WTC11 (cell line): Measurements from ENCODE around the gene OR52W1. TPM values are rescaled to one million over a fixed set of nuclear protein-coding genes. Genes with fewer than 3 reads are reported as not detected.
A peak's percentile ranks its signal among the peaks of the same experiment; 100 is the strongest.

ENCODE experiments used
- ATAC-seq: fragments of 200-7000 bp; cut with Tn5 transposase; 2 replicates; pipeline ENCODE4 v1.10.0; 2021; ENCODE audit warnings: mild to moderate bottlenecking, moderate library complexity
- CTCF ChIA-PET: fragments of 300-600 bp; sonication (Branson Sonifier 250); formaldehyde crosslinking; loops from one replicate; lab custom pipeline; 2021; ENCODE audit warnings: antibody characterized with exemption; lab: Charles Lee
- POLR2A ChIA-PET: fragments of 350-600 bp; sonication (Branson Sonifier 250); formaldehyde crosslinking; loops from one replicate; lab custom pipeline; 2021; ENCODE audit warnings: antibody characterized with exemption; lab: Charles Lee
- DNase-seq: peaks from one replicate; pipeline ENCODE4 v3.0.0; 2021; ENCODE audit warnings: low spot score
- H3K27ac Mint-ChIP-seq: 2 replicates; pipeline ENCODE4 v1.8.0; 2021; ENCODE audit warnings: mixed read lengths
- H3K27me3 Mint-ChIP-seq: 2 replicates; pipeline ENCODE4 v1.8.0; 2021; ENCODE audit warnings: low read depth, mild to moderate bottlenecking, moderate library complexity, mixed read lengths
- H3K36me3 Mint-ChIP-seq: 2 replicates; pipeline ENCODE4 v1.8.0; 2021; ENCODE audit warnings: mixed read lengths
- H3K4me1 Mint-ChIP-seq: 2 replicates; pipeline ENCODE4 v1.8.0; 2022; ENCODE audit warnings: mixed read lengths
- H3K4me3 Mint-ChIP-seq: 2 replicates; pipeline ENCODE4 v1.8.0; 2021; ENCODE audit warnings: mild to moderate bottlenecking, moderate library complexity, mixed read lengths
- H3K9me3 Mint-ChIP-seq: 2 replicates; pipeline ENCODE4 v1.8.0; 2021; ENCODE audit warnings: mixed read lengths
- CDX4 ChIP-seq: fragments of 250-450 bp; sonication (Bioruptor Pico); IDR thresholded peaks from 2 replicates; pipeline ENCODE4 v1.9.0; 2021; ENCODE audit warnings: moderate library complexity, mild to moderate bottlenecking, inconsistent platforms, borderline replicate concordance
- CREB1 ChIP-seq: sonication (generic); formaldehyde crosslinking; IDR thresholded peaks from 2 replicates; pipeline ENCODE4 v1.8.0; 2023; ENCODE audit warnings: mild to moderate bottlenecking, missing genetic modification reagents
- CREM ChIP-seq: sonication (generic); formaldehyde crosslinking; IDR thresholded peaks from 2 replicates; pipeline ENCODE4 v1.8.1; 2022; ENCODE audit warnings: mild to moderate bottlenecking, missing genetic modification reagents, moderate library complexity
- ETV6 ChIP-seq: sonication (generic); formaldehyde crosslinking; IDR thresholded peaks from 2 replicates; pipeline ENCODE4 v1.8.1; 2022; ENCODE audit warnings: mild to moderate bottlenecking, missing genetic modification reagents
- FOXJ3 ChIP-seq: sonication (generic); formaldehyde crosslinking; IDR thresholded peaks from 2 replicates; pipeline ENCODE4 v1.9.0; 2021; ENCODE audit warnings: missing genetic modification reagents, mild to moderate bottlenecking, borderline replicate concordance
- PREB ChIP-seq: sonication (generic); formaldehyde crosslinking; IDR thresholded peaks from 2 replicates; pipeline ENCODE4 v1.8.1; 2022; ENCODE audit warnings: mild to moderate bottlenecking, missing genetic modification reagents, moderate library complexity, borderline replicate concordance
- PRRX2 ChIP-seq: fragments of 250-450 bp; sonication (Bioruptor Pico); IDR thresholded peaks from 2 replicates; pipeline ENCODE4 v1.8.0; 2021; ENCODE audit warnings: mild to moderate bottlenecking
- SOX15 ChIP-seq: fragments of 250-450 bp; sonication (Bioruptor Pico); IDR thresholded peaks from 2 replicates; pipeline ENCODE4 v1.9.0; 2021; ENCODE audit warnings: mild to moderate bottlenecking
- USF2 ChIP-seq: sonication (generic); formaldehyde crosslinking; IDR thresholded peaks from 2 replicates; pipeline ENCODE4 v1.8.1; 2023; ENCODE audit warnings: mild to moderate bottlenecking, missing genetic modification reagents, moderate library complexity
- ZMAT4 ChIP-seq: fragments of 250-450 bp; sonication (Bioruptor Pico); IDR thresholded peaks from 2 replicates; pipeline ENCODE4 v1.9.0; 2021; ENCODE audit warnings: mild to moderate bottlenecking
- ZNF416 ChIP-seq: fragments of 250-450 bp; sonication (Bioruptor Pico); IDR thresholded peaks from 2 replicates; pipeline ENCODE4 v1.9.0; 2021; ENCODE audit warnings: mild to moderate bottlenecking, inconsistent platforms
- ZNF512 ChIP-seq: sonication (generic); formaldehyde crosslinking; IDR thresholded peaks from 2 replicates; pipeline ENCODE4 v1.8.1; 2022; ENCODE audit warnings: missing genetic modification reagents, borderline replicate concordance
- ZNF532 ChIP-seq: fragments of 250-450 bp; sonication (Bioruptor Pico); IDR thresholded peaks from 2 replicates; pipeline ENCODE4 v1.9.0; 2021; ENCODE audit warnings: mild to moderate bottlenecking, borderline replicate concordance
- ZNF671 ChIP-seq: fragments of 250-450 bp; sonication (Bioruptor Pico); IDR thresholded peaks from 2 replicates; pipeline ENCODE4 v1.8.0; 2021; ENCODE audit warnings: mild to moderate bottlenecking
- ZSCAN18 ChIP-seq: fragments of 250-450 bp; sonication (Bioruptor Pico); IDR thresholded peaks from 2 replicates; pipeline ENCODE4 v2.1.2; 2022; ENCODE audit warnings: mild to moderate bottlenecking, moderate library complexity
- total RNA-seq: library from RNA; stranded (reverse); gene quantifications from 3 replicates; pipeline ENCODE4 v1.2.3, GENCODE V29; 2021

Gene OR52W1
- total RNA-seq, 1 experiment from 2014 or later, result not detected

GRCh38 chr11:6205366-6205765 is 6.3 kb downstream of the OR52W1 start, which contains the start of gene C11orf42:
TSS of gene C11orf42 (plus strand) at chr11:6205557. CDS start at chr11:6205616, 59 bp downstream.
- ChIA-PET CTCF (interaction anchor here (2.0 kb wide), 1 partner anchor 158 kb away, joined by 9 read pairs; no protein-coding TSS in a partner anchor), POLR2A (no interaction called here)
- TF ChIP-seq SOX15 (CRISPR knock-in tag) (no peak), ZNF416 (CRISPR knock-in tag) (no peak), USF2 (CRISPR knock-in tag) (no peak), ZSCAN18 (CRISPR knock-in tag) (no peak), ETV6 (CRISPR knock-in tag) (no peak), ZNF532 (no peak), ZNF671 (CRISPR knock-in tag) (no peak), CREM (CRISPR knock-in tag) (no peak), ZNF512 (CRISPR knock-in tag) (no peak)
- H3K36me3 Mint-ChIP-seq, result peaks cover 4% of the 10 kb centered on the region; the same call in 1 of the 2 replicates
- ATAC-seq (no peak), DNase-seq (no peak)
- H3K4me1 Mint-ChIP-seq, result peaks cover 9% of the 10 kb centered on the region
- H3K9me3 Mint-ChIP-seq, result no peaks in the 10 kb centered on the region
- H3K27ac Mint-ChIP-seq, result no peak within 1 kb of the TSS
- no peak within 1 kb of the TSS for H3K4me3 Mint-ChIP-seq
- no peaks in the 10 kb centered on the region for H3K27me3 Mint-ChIP-seq

- no peak overlapping the region for H3K27ac Mint-ChIP-seq
- peaks cover 4% of the 10 kb centered on the region; the same call in 1 of the 2 replicates for H3K36me3 Mint-ChIP-seq
- no peaks in the 10 kb centered on the region for H3K4me1 Mint-ChIP-seq
- H3K9me3 Mint-ChIP-seq, result no peaks in the 10 kb centered on the region
- H3K27me3 Mint-ChIP-seq, result no peaks in the 10 kb centered on the region
- ATAC-seq, result no peak
- H3K4me3 Mint-ChIP-seq, result no peak overlapping the region
- ChIA-PET POLR2A (no interaction called here), CTCF (interaction anchor here (2.0 kb wide), 1 partner anchor 156 kb away, joined by 9 read pairs; no protein-coding TSS in a partner anchor)
- DNase-seq, result no peak
- no peak for TF ChIP-seq FOXJ3 (CRISPR knock-in tag)
Measured at GRCh38 chr11:6206456-6207180, 7.6 kb downstream of the OR52W1 start.

- no peaks in the 10 kb centered on the region for H3K9me3 Mint-ChIP-seq
- POLR2A ChIA-PET, result no interaction called here
- DNase-seq (no peak), ATAC-seq (peak; percentile 50)
- H3K4me1 Mint-ChIP-seq, result no peaks in the 10 kb centered on the region
- no peak overlapping the region for H3K4me3 Mint-ChIP-seq
- no peak overlapping the region for H3K27ac Mint-ChIP-seq
- peaks cover 7% of the 10 kb centered on the region for H3K36me3 Mint-ChIP-seq
- no peaks in the 10 kb centered on the region for H3K27me3 Mint-ChIP-seq
- CTCF ChIA-PET, result no interaction called here
- TF ChIP-seq CDX4 (CRISPR knock-in tag) (no peak), ZMAT4 (CRISPR knock-in tag) (no peak), CREB1 (CRISPR knock-in tag) (no peak), SOX15 (CRISPR knock-in tag) (no peak), PRRX2 (no peak), PREB (no peak), ZNF532 (no peak)
Measured at GRCh38 chr11:6209801-6210200, 10.8 kb downstream of the OR52W1 start.
